ENCODE results near the gene CD27. TPM values are rescaled to one million over a fixed set of nuclear protein-coding genes. Genes with fewer than 3 reads are reported as not detected.

Gene CD27
- under 1 TPM in 2 of 6 experiments, not detected in 4; 0.19 to 0.28 TPM for total RNA-seq (2021; fragmentation: NEBNext Ultra II Directional; extraction: Animal tissue kit (Norgen Biotek cat#: 25700))
- long read RNA-seq: 0 reads

- DNase-seq: no peak
- Mint-ChIP-seq H3K4me1 (ENCODE audit: low read depth) (peaks cover 7% of the 10 kb centered on the region), H3K27me3 (ENCODE audit: insufficient read depth) (no peaks in the 10 kb centered on the region; the same call in none of the 2 replicates), H3K9me3 (no peaks in the 10 kb centered on the region), H3K27ac (no peak within 1 kb of the TSS), H3K4me3 (no peak within 1 kb of the TSS), H3K36me3 (ENCODE audit: low read depth) (peaks cover 22% of the 10 kb centered on the region)
- TF ChIP-seq, protein P1, sequence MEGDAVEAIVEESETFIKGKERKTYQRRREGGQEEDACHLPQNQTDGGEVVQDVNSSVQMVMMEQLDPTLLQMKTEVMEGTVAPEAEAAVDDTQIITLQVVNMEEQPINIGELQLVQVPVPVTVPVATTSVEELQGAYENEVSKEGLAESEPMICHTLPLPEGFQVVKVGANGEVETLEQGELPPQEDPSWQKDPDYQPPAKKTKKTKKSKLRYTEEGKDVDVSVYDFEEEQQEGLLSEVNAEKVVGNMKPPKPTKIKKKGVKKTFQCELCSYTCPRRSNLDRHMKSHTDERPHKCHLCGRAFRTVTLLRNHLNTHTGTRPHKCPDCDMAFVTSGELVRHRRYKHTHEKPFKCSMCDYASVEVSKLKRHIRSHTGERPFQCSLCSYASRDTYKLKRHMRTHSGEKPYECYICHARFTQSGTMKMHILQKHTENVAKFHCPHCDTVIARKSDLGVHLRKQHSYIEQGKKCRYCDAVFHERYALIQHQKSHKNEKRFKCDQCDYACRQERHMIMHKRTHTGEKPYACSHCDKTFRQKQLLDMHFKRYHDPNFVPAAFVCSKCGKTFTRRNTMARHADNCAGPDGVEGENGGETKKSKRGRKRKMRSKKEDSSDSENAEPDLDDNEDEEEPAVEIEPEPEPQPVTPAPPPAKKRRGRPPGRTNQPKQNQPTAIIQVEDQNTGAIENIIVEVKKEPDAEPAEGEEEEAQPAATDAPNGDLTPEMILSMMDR (IDR thresholded peaks at IDR 0.05): no peak
These were observed at the start of gene CD27 for GRCh38 chr12:6444704-6445688. TSS of gene CD27 (plus strand) at chr12:6444955. CDS start at chr12:6445096, 141 bp downstream.

DNA sequence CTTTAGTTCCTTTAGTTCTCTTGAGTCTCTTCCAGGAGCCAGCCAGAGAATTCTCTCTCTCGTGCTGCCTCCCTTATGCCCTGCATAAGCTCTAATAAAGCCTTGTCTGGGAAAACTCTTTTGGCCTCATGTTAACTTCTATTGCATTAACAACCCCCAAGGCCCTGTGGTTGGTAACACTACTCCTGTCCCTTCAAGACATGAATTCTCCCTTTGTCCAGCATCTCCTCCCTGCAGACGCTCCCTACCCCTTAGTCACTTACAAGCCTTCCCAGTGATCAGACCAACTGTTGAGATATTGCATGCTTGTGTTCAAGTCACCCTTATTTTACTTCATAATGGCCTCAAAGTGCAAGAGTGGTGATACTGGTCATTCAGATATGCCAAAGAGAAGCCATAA, 48.7 kb upstream of the CD27 start:
- Mint-ChIP-seq H3K4me1 (ENCODE audit: low read depth) (0 out of 2 replicates have a peak, but pooled peaks cover 5% of the 10 kb centered on the region), H3K27ac (no peak overlapping the region), H3K27me3 (ENCODE audit: insufficient read depth) (peaks cover 4% of the 10 kb centered on the region; the same call in 1 of the 2 replicates), H3K4me3 (no peak overlapping the region), H3K9me3 (no peaks in the 10 kb centered on the region), H3K36me3 (ENCODE audit: low read depth) (peaks cover 22% of the 10 kb centered on the region)
- DNase-seq: no peak
- TF ChIP-seq, protein P1 (IDR thresholded peaks at IDR 0.05): no peak

DNA sequence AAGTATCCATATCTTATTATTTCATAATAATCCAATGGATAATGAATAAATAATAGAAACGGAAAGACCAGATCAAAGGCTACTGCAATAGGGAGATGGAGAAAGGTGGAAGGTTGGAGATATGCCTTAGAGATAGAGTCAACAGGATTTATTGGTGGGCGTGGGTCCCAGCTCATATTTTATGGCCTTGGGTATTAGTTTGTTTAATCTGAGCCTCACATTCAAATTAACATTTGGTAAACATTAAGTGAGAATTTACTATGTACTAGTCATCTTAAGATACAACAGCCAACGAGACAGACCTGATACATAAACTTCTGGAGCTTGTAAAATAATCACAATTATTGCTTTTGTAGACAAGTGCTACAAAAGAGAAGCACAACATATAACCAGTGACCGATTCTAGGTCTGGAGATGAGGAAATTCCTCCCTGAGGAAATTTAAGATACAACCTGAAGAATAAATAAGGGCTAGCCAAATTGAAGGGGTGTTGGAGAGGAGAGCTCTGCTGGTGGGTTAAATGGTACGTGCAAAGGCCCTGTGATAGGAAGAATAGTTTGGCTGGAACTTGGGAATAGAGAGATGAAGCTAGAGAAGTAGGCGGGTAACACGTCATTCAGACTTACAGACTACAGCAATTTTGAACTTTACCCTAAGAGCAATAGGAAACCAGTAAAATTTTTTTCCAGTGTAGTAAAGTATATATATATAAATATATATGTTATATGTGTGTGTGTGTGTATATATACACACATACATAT, 44.7 kb upstream of the CD27 start:
- TF ChIP-seq, protein P1 (IDR thresholded peaks at IDR 0.05): no peak
- Mint-ChIP-seq H3K27me3 (ENCODE audit: insufficient read depth) (no peaks in the 10 kb centered on the region), H3K4me3 (no peak overlapping the region), H3K36me3 (ENCODE audit: low read depth) (peaks cover 8% of the 10 kb centered on the region; the same call in 1 of the 2 replicates), H3K27ac (no peak overlapping the region), H3K4me1 (ENCODE audit: low read depth) (no peaks in the 10 kb centered on the region), H3K9me3 (no peaks in the 10 kb centered on the region)
- no peak for DNase-seq

GRCh38 chr12:6404390-6404789, 40.4 kb upstream of the CD27 start:
- DNase-seq: no peak
- Mint-ChIP-seq H3K9me3 (no peaks in the 10 kb centered on the region), H3K27me3 (ENCODE audit: insufficient read depth) (no peaks in the 10 kb centered on the region), H3K4me3 (no peak overlapping the region), H3K27ac (no peak overlapping the region), H3K36me3 (ENCODE audit: low read depth) (peaks cover 10% of the 10 kb centered on the region), H3K4me1 (ENCODE audit: low read depth) (peaks cover 6% of the 10 kb centered on the region)
- TF ChIP-seq, protein P1 (IDR thresholded peaks at IDR 0.05): no peak

DNA sequence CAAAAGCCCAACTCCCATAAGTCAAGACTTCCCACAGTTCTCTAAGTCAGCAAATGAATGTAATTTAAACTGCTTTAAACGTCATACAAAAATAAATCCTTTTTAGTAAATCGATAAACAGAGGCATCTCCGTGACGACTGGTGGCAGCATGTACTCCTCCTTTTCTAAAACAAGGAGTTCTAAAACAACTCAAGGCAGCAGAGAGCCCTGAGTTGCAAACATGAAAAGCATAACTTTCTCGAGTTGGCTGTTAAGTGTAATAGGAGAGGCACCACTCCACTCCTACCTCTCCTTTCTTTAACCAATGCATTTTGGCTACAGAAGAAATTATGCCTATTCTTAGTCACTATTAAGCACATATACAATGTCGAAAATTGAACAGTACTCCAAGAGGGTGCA, 38.8 kb upstream of the CD27 start:
- Mint-ChIP-seq H3K9me3 (no peaks in the 10 kb centered on the region), H3K36me3 (ENCODE audit: low read depth) (peaks cover 11% of the 10 kb centered on the region), H3K27me3 (ENCODE audit: insufficient read depth) (no peaks in the 10 kb centered on the region), H3K4me3 (no peak overlapping the region), H3K27ac (no peak overlapping the region), H3K4me1 (ENCODE audit: low read depth) (peaks cover 7% of the 10 kb centered on the region)
- no peak for DNase-seq
- TF ChIP-seq, protein P1 (IDR thresholded peaks at IDR 0.05): no peak

All from HFFc6 (cell line).